GM23338 (cell line): ENCODE measurements around the gene IL26. TPM values are rescaled to one million over a fixed set of nuclear protein-coding genes. Genes with fewer than 3 reads are reported as not detected.

ENCODE experiments used
- ATAC-seq: fragments of 200-7000 bp; cut with Tn5 transposase; 3 replicates; pipeline ENCODE4 v1.9.1; 2020
- DNase-seq: peaks from one replicate; pipeline ENCODE4 v3.0.0-alpha.2; 2015; ENCODE audit warnings: low spot score
- H2AFZ ChIP-seq: fragments of 200-600 bp; sonication (generic); 2 replicates; pipeline ENCODE4 v1.8.0; 2016; ENCODE audit warnings: antibody characterized with exemption, mild to moderate bottlenecking, moderate library complexity
- H3F3A ChIP-seq: fragments of 200-600 bp; sonication (generic); replicated peaks from 2 replicates; pipeline ENCODE4 v1.8.0; 2017; ENCODE audit warnings: antibody characterized with exemption, mixed run types, low read depth
- H3K27ac ChIP-seq: fragments of 200-600 bp; sonication (generic); 2 replicates; pipeline ENCODE4 v1.6.1; 2016; ENCODE audit warnings: low read depth
- H3K27me3 ChIP-seq: fragments of 200-600 bp; sonication (generic); 2 replicates; pipeline ENCODE4 v1.8.0; 2016; ENCODE audit warnings: mild to moderate bottlenecking, mixed run types, moderate library complexity; ENCODE audit not compliant: insufficient read depth
- H3K36me3 ChIP-seq: fragments of 200-600 bp; sonication (generic); 2 replicates; pipeline ENCODE4 v1.8.0; 2016; ENCODE audit warnings: mild to moderate bottlenecking; ENCODE audit not compliant: insufficient read depth
- H3K4me1 ChIP-seq: fragments of 200-600 bp; sonication (generic); 2 replicates; pipeline ENCODE4 v1.8.0; 2016; ENCODE audit warnings: mild to moderate bottlenecking, moderate library complexity; ENCODE audit not compliant: insufficient read depth
- H3K4me2 ChIP-seq: fragments of 200-600 bp; sonication (generic); 2 replicates; pipeline ENCODE4 v1.7.1; 2017; ENCODE audit warnings: mixed run types
- H3K4me3 ChIP-seq: fragments of 200-600 bp; sonication (generic); 2 replicates; pipeline ENCODE4 v1.6.1; 2016; ENCODE audit warnings: mixed run types
- H3K79me2 ChIP-seq: fragments of 200-600 bp; sonication (generic); replicated peaks from 2 replicates; pipeline ENCODE4 v1.8.0; 2017; ENCODE audit warnings: mild to moderate bottlenecking; ENCODE audit not compliant: insufficient read depth
- H3K9me2 ChIP-seq: fragments of 200-600 bp; sonication (generic); 2 replicates; pipeline ENCODE4 v1.8.0; 2017; ENCODE audit not compliant: insufficient read depth
- H4K20me1 ChIP-seq: fragments of 200-600 bp; sonication (generic); replicated peaks from 2 replicates; pipeline ENCODE4 v1.8.0; 2017; ENCODE audit warnings: mild to moderate bottlenecking; ENCODE audit not compliant: insufficient read depth
- H3K27ac Mint-ChIP-seq: 2 replicates; pipeline ENCODE4 v1.8.0; 2020; ENCODE audit warnings: inconsistent platforms, mild to moderate bottlenecking, moderate library complexity, mixed read lengths
- H3K27me3 Mint-ChIP-seq: 3 replicates; pipeline ENCODE4 v1.8.0; 2022; ENCODE audit warnings: low read depth, mild to moderate bottlenecking, moderate library complexity, mixed read lengths, inconsistent platforms; ENCODE audit not compliant: insufficient read depth, poor library complexity
- H3K36me3 Mint-ChIP-seq: 3 replicates; pipeline ENCODE4 v1.8.0; 2021; ENCODE audit warnings: low read depth, mild to moderate bottlenecking, inconsistent platforms, moderate library complexity, mixed read lengths
- H3K4me1 Mint-ChIP-seq: 3 replicates; pipeline ENCODE4 v1.8.0; 2020; ENCODE audit warnings: mild to moderate bottlenecking, inconsistent platforms, mixed read lengths
- H3K4me3 Mint-ChIP-seq: 3 replicates; pipeline ENCODE4 v1.8.0; 2021; ENCODE audit warnings: moderate library complexity, mild to moderate bottlenecking, inconsistent platforms, mixed read lengths
- H3K9me3 Mint-ChIP-seq: 3 replicates; pipeline ENCODE4 v1.8.0; 2020; ENCODE audit warnings: moderate library complexity, mild to moderate bottlenecking, inconsistent platforms, mixed read lengths
- ZNF462 ChIP-seq: fragments of 250-450 bp; sonication (Bioruptor Pico); IDR thresholded peaks from 2 replicates; pipeline ENCODE4 v1.5.0; 2020; ENCODE audit warnings: mild to moderate bottlenecking, moderate library complexity
- polyA plus RNA-seq: library from polyadenylated mRNA; unstranded; fragments of >200 nt; fragmentation: Nextera tagmentation; extraction: Ambion mirVana; gene quantifications from 2 replicates; pipeline ENCODE4 v1.2.1, GENCODE V29; 2016
- total RNA-seq: library from RNA; depleted of rRNA; stranded (reverse); fragments of >200 nt; shearing (Covaris generic); gene quantifications from 2 replicates; pipeline ENCODE4 v1.2.3, GENCODE V29; 2014; rRNA removed

The IL26 gene
- total and polyA plus RNA-seq, 2 experiments from 2014 or later, result not detected

GRCh38 chr12:68154779-68155178, 70.8 kb downstream of the IL26 start:
- Mint-ChIP-seq H3K4me3 (no peak overlapping the region), H3K27me3 (no peaks in the 10 kb centered on the region), H3K4me1 (no peaks in the 10 kb centered on the region), H3K36me3 (no peaks in the 10 kb centered on the region), H3K9me3 (no peaks in the 10 kb centered on the region), H3K27ac (no peak overlapping the region)
- Histone ChIP-seq H3K4me2 (no peak overlapping the region), H2AFZ (no peak overlapping the region), H3K9me2 (0 out of 2 replicates have a peak, but pooled peaks cover 8% of the 10 kb centered on the region), H3K79me2 (no peaks in the 10 kb centered on the region), H3K4me1 (no peaks in the 10 kb centered on the region), H4K20me1 (no peaks in the 10 kb centered on the region), H3F3A (no peaks in the 10 kb centered on the region), H3K4me3 (no peak overlapping the region), H3K27me3 (no peaks in the 10 kb centered on the region), H3K27ac (no peak overlapping the region), H3K36me3 (no peaks in the 10 kb centered on the region)
- DNase-seq, result no peak
- no peak for ATAC-seq
- TF ChIP-seq ZNF462 (CRISPR knock-in tag), result no peak

Other genes with a start within 250 kb of the IL26 start
- not detected in 2 replicates for gene IFNG-AS1, start 236.4 kb downstream of the IL26 start, total RNA-seq
- gene IFNG-AS1, start 236.4 kb downstream of the IL26 start, polyA plus RNA-seq, result not detected in 2 replicates
- not detected in 2 replicates for gene IFNG, start 66.1 kb downstream of the IL26 start, total RNA-seq
- gene IFNG, start 66.1 kb downstream of the IL26 start, polyA plus RNA-seq, result not detected in 2 replicates
- not detected in 2 replicates for gene IL22, start 27.8 kb upstream of the IL26 start, total RNA-seq
- gene IL22, start 27.8 kb upstream of the IL26 start, polyA plus RNA-seq, result not detected in 2 replicates
- gene MDM1, start 106.6 kb upstream of the IL26 start, total RNA-seq, result 18.9 and 23.3 TPM in 2 replicates
- gene MDM1, start 106.6 kb upstream of the IL26 start, polyA plus RNA-seq, result 11.6 and 13.6 TPM in 2 replicates